ENCODE data around the gene SLC15A2.
"Not testable (repeated sequence)": the region's sequence is repeated elsewhere in the genome, so short reads cannot be mapped to it uniquely, and the experiment has no call there.

Gene SLC15A2

DNA sequence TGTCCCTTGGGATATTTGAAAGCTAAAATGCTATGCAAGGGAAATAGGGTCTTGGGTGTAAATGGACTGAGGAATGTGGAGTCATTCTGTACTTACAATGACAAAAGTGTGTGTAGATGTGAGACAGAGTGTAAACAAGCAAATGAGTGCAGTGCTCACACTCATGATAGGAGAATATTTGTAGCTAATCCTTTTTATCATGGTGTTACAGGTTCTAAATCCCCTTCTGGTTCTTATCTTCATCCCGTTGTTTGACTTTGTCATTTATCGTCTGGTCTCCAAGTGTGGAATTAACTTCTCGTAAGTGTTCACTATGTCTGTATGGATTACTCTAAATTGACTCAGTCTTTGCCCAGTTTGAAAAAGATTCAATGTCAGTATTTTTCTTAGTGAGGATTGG is 30.5 kb downstream of the SLC15A2 start:
- no peak for DNase-seq

DNA sequence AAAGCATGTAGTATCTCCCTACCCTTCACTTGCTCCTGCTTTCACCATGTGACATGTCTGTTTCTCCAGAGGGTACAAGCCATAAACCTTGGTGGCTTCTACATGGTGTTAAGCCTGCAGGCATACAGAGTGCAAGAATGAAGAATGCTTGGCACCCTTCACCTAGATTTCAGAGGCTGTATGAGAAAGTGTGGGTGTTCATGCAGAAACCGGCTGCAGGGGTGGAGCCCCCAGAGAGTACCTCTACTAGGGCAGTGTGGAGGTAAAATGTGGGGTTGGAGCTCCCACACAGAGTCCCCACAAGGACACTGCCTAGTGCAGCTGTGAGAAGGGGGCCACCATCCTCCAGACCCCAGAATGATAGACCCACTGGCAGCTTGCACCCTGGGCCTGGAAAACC is 32.2 kb downstream of the SLC15A2 start:
- no peak for DNase-seq

DNA sequence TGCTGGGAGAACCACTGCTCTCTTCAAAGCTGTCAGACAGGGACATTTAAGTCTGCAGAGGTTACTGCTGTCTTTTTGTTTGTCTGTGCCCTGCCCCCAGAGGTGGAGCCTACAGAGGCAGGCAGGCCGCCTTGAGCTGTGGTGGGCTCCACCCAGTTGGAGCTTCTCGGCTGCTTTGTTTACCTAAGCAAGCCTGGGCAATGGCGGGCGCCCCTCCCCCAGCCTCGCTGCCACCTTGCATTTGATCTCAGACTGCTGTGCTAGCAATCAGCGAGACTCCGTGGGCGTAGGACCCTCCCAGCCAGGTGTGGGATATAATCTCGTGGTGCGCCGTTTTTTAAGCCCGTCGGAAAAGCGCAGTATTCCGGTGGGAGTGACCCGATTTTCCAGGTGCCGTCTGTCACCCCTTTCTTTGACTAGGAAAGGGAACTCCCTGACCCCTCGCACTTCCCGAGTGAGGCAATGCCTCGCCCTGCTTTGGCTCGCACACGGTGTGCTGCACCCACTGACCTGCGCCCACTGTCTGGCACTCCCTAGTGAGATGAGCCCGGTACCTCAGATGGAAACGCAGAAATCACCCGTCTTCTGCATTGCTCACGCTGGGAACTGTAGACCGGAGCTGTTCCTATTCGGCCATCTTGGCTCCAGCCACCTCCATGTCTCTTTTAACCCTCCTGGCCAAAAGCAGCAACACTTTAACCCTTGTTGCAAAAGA is 44.1 kb downstream of the SLC15A2 start:
- DNase-seq, result not testable (repeated sequence)

- no peak for DNase-seq
These were observed 47.4 kb downstream of the SLC15A2 start for GRCh38 chr3:121941592-121941991.

- DNase-seq, result no peak
These were observed 48.0 kb downstream of the SLC15A2 start for GRCh38 chr3:121942116-121942786.

- DNase-seq, result no peak
These were observed 49.2 kb downstream of the SLC15A2 start for GRCh38 chr3:121943431-121943830.

DNA sequence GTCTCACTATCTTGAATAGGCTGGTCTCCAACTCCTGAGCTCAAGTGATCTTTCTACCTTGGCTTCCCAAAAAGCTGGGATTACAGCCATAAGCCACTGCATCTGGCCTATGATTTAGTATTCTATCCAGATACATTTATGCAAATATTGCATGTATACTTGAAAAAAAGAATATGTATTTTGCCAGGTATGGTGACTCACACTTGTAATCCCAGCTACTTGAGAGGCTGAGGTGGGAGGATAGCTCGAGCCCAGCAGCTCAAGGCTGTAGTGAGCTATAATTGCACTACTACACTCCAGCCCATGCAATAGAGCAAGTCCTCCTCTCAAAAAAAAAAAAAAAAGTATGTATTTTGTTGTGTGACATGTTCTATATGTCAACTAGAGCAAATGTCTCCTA is 54.4 kb downstream of the SLC15A2 start:
- no peak for DNase-seq

DNA sequence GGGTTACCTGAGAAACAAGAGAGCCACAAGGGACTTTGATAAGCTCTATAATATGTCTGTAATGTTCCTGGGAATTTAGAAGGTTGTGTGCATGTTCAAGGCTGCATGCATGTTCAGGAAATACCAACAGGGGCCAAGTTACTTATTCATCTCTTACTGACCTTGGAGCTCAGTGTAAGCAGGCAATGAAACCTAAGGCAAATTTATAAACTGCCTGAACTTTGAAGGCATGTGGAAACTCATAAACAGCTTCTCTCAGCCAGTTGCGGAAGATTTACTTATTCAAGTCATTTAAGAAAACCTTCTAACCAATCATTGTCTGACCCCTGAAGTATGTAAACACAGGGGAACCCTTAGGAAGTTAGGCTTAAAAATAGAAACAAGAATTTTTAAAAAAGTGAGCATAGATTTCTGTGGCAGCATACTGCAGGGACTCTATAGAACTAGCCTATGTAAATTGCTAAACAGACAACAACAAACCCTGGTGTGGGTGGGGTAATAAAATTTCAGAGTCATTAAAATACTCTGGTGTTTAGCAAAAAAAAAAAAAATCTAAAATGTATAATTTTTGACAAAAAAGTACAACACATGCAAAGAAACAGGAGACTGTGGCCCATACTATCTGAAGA is 57.2 kb downstream of the SLC15A2 start:
- DNase-seq, result no peak

GRCh38 chr3:121956363-121956762 is 62.2 kb downstream of the SLC15A2 start:
- DNase-seq, result no peak

DNA sequence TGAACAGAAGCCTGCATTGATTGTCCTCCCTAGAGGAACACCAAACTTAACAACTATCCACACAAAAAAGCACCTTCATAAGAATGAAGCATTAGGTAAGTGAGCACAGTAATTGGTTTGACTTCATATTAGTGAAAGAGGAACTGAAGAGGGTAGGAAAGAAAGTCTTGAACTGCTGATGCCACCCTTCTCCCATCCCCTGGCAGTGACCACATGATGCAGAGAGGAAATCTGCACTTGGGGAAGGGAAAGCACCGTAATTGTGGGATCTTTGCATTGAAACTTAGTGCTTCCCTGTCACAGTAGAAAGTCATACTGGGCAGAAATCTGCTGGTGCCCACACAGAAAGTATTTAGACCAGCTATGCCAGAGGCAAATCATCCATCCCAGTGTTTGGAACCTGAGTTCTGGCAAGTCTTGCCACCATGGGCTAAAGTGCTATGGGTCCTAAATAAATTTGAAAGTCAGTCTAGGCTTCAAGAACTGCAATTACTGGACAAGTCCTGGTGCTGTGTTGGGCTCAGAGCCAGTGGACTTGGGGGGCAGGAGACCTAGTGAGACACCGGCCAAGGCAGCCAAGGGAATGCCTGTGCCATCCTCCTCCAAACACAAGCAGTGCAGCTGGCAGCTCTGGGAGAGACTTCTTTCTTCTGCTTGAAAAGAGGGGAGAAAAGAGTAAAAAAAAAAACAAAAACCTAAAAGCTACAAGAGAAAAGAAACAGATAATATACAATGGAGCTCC is 63.6 kb downstream of the SLC15A2 start:
- no peak for DNase-seq

- DNase-seq, result no peak
These were observed 64.6 kb downstream of the SLC15A2 start for GRCh38 chr3:121958801-121959200.

DNA sequence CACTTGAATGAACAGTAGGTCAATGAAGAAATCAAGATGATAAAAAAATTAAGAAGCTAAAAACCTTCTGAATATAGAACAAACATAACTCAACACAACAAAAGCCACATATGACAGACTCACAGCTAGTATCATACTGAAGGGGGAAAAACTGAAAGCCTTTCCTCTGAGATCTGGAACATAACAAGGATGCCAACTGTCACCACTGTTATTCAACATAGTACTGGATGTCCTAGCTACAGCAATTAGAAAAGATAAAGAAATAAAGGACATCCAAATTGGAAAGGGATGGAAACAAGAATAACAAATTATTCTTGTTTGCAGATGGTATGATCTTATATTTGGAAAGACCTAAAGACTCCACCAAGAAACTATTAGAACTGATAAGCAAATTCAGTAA is 67.1 kb downstream of the SLC15A2 start:
- DNase-seq, result no peak

- DNase-seq, result no peak
These were observed 68.2 kb downstream of the SLC15A2 start for GRCh38 chr3:121962443-121962842.

DNA sequence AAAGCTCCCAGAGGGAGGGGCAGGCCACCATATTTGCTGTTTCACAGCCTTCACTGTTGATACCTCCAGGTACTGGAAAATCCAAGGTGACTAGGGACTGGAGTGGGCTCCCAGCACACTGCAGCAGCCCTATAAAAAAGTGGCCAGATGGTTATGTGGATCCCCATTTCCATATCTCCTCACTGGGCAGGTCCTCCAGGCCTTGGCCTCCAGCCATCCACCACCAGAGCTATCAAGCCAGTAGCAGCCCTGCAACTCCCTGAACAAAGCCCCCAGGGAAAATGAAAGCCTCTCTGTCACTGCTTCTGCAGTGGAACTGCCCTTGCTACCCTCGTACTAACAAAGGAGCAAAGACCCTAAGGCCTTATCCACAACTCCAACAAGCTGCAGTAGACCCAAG is 69.4 kb downstream of the SLC15A2 start:
- no peak for DNase-seq

DNA sequence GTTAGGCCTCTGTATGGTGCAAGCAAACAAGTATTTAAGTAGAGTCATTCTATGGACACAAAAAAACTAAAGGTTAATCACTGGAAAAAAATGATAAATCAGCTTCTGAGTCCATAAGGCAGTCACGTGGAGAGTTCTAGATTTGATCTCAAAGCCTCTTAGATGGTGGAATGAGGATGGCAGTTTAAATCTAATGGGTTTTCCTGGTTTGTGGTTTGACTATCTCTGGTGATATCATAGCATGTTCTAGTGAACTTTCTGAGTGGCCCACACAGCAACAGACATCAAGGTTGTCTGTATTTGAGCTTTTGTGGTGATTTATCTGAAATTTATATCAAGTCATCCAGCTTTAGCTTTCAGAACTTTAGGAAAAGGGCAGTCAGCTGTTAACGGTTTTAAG is 75.4 kb downstream of the SLC15A2 start:
- DNase-seq, result no peak

- DNase-seq, result no peak
These were observed 75.8 kb downstream of the SLC15A2 start for GRCh38 chr3:121970047-121970446.

DNA sequence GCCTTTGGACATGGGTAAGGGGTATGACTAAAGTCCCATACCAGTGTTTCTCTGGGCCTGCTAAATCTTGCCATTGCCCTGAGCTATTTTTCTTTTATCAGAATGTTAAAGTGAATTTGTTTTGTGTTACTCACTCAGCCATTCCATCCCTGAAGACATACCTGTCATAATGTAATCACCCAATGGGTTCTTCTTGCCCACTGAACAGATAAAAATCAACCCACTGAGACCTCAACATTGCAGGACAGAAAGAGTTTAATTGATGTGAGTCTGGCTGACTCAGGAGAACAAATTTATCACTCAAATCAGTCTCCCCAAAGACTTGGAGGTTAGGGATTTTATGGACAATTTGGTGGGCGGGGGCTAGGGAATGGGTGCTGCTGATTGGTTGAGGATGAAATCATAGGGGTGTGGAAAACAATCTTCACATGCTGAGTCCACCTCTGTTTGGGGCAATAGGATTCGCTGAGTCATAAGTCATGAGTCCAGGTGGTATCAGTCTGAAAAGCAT is 80.5 kb downstream of the SLC15A2 start:
- DNase-seq, result no peak

GRCh38 chr3:121975702-121976302 is 81.6 kb downstream of the SLC15A2 start:
- DNase-seq, result no peak

- DNase-seq, result no peak
These were observed 82.5 kb downstream of the SLC15A2 start for GRCh38 chr3:121976727-121977126.

GRCh38 chr3:121979246-121979645 is 85.0 kb downstream of the SLC15A2 start:
- DNase-seq, result no peak

- DNase-seq, result no peak
These were observed 85.7 kb downstream of the SLC15A2 start for GRCh38 chr3:121979734-121980449.

- no peak for DNase-seq
These were observed 86.2 kb downstream of the SLC15A2 start for GRCh38 chr3:121980450-121980796.

Data from fibroblast of skin of back (primary cell).